HEK293T (cell line): Measurements from ENCODE around the gene GRM4.

ENCODE experiments used
- TARDBP ChIP-seq: fragments of 450-650 bp; IDR thresholded peaks from 2 replicates; pipeline ENCODE4 v1.6.1; 2016
- TF ChIP-seq, protein P1 (sequence below): fragments of 450-650 bp; IDR thresholded peaks from 2 replicates; pipeline ENCODE4 v1.6.1; 2016

DNA sequence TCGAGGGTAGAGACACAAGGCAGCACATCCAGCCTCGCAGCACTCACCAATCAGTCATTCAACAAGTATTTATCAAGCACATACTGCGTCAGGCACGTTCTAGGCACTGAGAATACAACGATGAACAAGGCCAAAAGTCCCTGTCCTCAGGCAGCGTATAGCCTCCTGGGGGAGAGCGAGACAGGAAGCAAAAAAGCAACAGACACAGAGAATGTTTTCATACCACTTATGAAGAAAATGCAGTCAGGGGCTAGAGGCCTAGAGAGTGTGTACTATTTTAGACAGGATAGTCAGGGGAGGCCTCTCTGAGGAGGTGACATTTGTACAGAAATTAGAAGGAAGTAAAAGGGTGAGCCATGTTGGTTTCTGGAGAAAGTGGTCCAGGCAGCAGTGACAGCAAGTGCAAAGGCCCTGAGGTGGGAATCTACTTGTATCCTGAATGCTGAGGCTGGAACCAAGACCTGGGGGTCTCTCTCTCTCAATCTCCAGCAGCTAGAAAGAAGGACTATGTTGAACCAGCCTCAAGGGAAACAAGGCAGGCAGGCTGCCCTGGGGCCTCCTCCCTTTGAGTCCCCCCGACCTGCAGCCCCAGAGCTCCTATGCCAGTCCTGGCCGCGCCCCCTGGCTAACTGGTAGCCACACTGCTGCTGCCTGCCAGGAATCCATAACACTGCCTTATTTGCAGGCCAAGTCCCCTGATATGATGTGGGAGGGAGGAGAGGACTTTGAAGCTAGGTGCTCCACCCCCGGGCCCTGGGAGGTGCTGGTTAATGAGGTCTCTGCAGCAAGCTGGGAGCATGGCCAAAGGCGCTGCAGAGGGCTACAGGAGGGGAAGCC is 151.2 kb downstream of the GRM4 start:
- TF ChIP-seq, protein P1, sequence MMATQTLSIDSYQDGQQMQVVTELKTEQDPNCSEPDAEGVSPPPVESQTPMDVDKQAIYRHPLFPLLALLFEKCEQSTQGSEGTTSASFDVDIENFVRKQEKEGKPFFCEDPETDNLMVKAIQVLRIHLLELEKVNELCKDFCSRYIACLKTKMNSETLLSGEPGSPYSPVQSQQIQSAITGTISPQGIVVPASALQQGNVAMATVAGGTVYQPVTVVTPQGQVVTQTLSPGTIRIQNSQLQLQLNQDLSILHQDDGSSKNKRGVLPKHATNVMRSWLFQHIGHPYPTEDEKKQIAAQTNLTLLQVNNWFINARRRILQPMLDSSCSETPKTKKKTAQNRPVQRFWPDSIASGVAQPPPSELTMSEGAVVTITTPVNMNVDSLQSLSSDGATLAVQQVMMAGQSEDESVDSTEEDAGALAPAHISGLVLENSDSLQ, result no peak
- TF ChIP-seq TARDBP, result no peak
